Neural cell (in vitro differentiated cells): ENCODE data around the gene TMEM164. TPM values are rescaled to one million over a fixed set of nuclear protein-coding genes. Genes with fewer than 3 reads are reported as not detected.

ENCODE experiments used
- H2AFZ ChIP-seq: fragments of 200-600, 300-800 bp; sonication (generic), shearing (Covaris generic); 2 replicates; pipeline ENCODE4 v1.6.0; 2014; ENCODE audit warnings: low read depth, mild to moderate bottlenecking, antibody characterized with exemption, low read length, moderate library complexity
- H3F3A ChIP-seq: fragments of 200-600 bp; shearing (Covaris generic); 2 replicates; pipeline ENCODE4 v1.6.1; 2016; ENCODE audit warnings: mild to moderate bottlenecking, moderate library complexity, mixed read lengths, antibody characterized with exemption, low read length; ENCODE audit not compliant: insufficient read depth, poor library complexity, severe bottlenecking
- H3K27ac ChIP-seq: fragments of 200-600, 300-800 bp; sonication (generic), shearing (Covaris generic); 2 replicates; pipeline ENCODE4 v1.5.1; 2014; ENCODE audit warnings: mild to moderate bottlenecking, low read length, moderate library complexity
- H3K27me3 ChIP-seq: fragments of 300-800, 200-600 bp; sonication (generic), shearing (Covaris generic); 2 replicates; pipeline ENCODE4 v1.6.0; 2014; ENCODE audit warnings: mild to moderate bottlenecking, low read depth, low read length, moderate library complexity; ENCODE audit not compliant: insufficient read depth
- H3K36me3 ChIP-seq: fragments of 300-800, 200-600 bp; sonication (generic), shearing (Covaris generic); 2 replicates; pipeline ENCODE4 v1.5.1; 2014; ENCODE audit warnings: mild to moderate bottlenecking, antibody characterized with exemption, low read length, moderate library complexity; ENCODE audit not compliant: insufficient read depth
- H3K4me2 ChIP-seq: fragments of 300-800, 200-600 bp; sonication (generic), shearing (Covaris generic); 2 replicates; pipeline ENCODE4 v1.6.0; 2014; ENCODE audit warnings: mild to moderate bottlenecking, low read length
- H3K4me3 ChIP-seq: fragments of 300-800, 200-600 bp; sonication (generic), shearing (Covaris generic); 2 replicates; pipeline ENCODE4 v1.5.1; 2014; ENCODE audit warnings: mild to moderate bottlenecking, low read length, moderate library complexity
- H3K79me2 ChIP-seq: fragments of 200-600 bp; shearing (Covaris generic); replicated peaks from 2 replicates; pipeline ENCODE4 v1.6.0; 2014; ENCODE audit warnings: mild to moderate bottlenecking, low read length, moderate library complexity; ENCODE audit not compliant: insufficient read depth
- H3K9ac ChIP-seq: fragments of 300-800, 200-600 bp; sonication (generic), shearing (Covaris generic); 2 replicates; pipeline ENCODE4 v1.6.1; 2016; ENCODE audit warnings: mild to moderate bottlenecking, low read length, mixed read lengths
- H3K9me2 ChIP-seq: fragments of 200-600 bp; shearing (Covaris generic); 2 replicates; pipeline ENCODE4 v1.6.1; 2016; ENCODE audit warnings: mild to moderate bottlenecking, low read length, mixed read lengths; ENCODE audit not compliant: insufficient read depth
- H3K9me3 ChIP-seq: fragments of 200-600, 300-800 bp; sonication (generic), shearing (Covaris generic); 2 replicates; pipeline ENCODE4 v1.6.1; 2016; ENCODE audit warnings: mild to moderate bottlenecking, mixed run types, low read length, moderate library complexity, mixed read lengths
- H4K20me1 ChIP-seq: fragments of 200-600 bp; shearing (Covaris generic); 2 replicates; pipeline ENCODE4 v1.6.1; 2016; ENCODE audit warnings: mild to moderate bottlenecking, mixed run types; ENCODE audit not compliant: insufficient read depth
- EP300 ChIP-seq: fragments of 450-650 bp; conservative IDR thresholded peaks from 2 replicates; pipeline ENCODE4 v1.6.1; 2014; ENCODE audit warnings: antibody characterized with exemption, mild to moderate bottlenecking, moderate library complexity; ENCODE audit not compliant: poor library complexity, severe bottlenecking
- EZH2 ChIP-seq: fragments of 200-600, 300-800 bp; shearing (Covaris generic), sonication (generic); IDR thresholded peaks from 2 replicates; pipeline ENCODE4 v1.6.1; 2014; ENCODE audit warnings: antibody characterized with exemption, low read length, borderline replicate concordance, mild to moderate bottlenecking; ENCODE audit not compliant: insufficient read depth, poor library complexity, severe bottlenecking
- MXI1 ChIP-seq: fragments of 450-650 bp; conservative IDR thresholded peaks from 2 replicates; pipeline ENCODE4 v1.6.1; 2014; ENCODE audit warnings: antibody characterized with exemption, mild to moderate bottlenecking; ENCODE audit not compliant: poor library complexity, severe bottlenecking
- POLR2AphosphoS5 ChIP-seq: IDR thresholded peaks from 2 replicates; pipeline ENCODE4 v1.6.1; 2012
- RAD21 ChIP-seq: fragments of 450-650 bp; conservative IDR thresholded peaks from 2 replicates; pipeline ENCODE4 v1.6.1; 2014; ENCODE audit warnings: antibody characterized with exemption, mild to moderate bottlenecking, moderate library complexity
- SMC3 ChIP-seq: fragments of 450-650 bp; conservative IDR thresholded peaks from 2 replicates; pipeline ENCODE4 v1.6.1; 2014; ENCODE audit warnings: antibody characterized with exemption, mild to moderate bottlenecking, moderate library complexity; ENCODE audit not compliant: poor library complexity
- TAF1 ChIP-seq: IDR thresholded peaks from 2 replicates; pipeline ENCODE4 v1.6.1; 2012; ENCODE audit warnings: low read depth
- polyA plus RNA-seq: library from polyadenylated mRNA; depleted of rRNA; stranded (reverse); fragments of >200 nt; gene quantifications from 2 replicates; pipeline ENCODE4 v1.2.3, GENCODE V29; 2014
- TF ChIP-seq, protein P1 (sequence below): fragments of 450-650 bp; IDR thresholded peaks from 2 replicates; pipeline ENCODE4 v1.5.1; 2014; ENCODE audit warnings: antibody characterized with exemption, mild to moderate bottlenecking, moderate library complexity; ENCODE audit not compliant: poor library complexity, severe bottlenecking
- TF ChIP-seq, protein P2 (sequence below): IDR thresholded peaks from 2 replicates; pipeline ENCODE4 v1.6.1; 2012; ENCODE audit warnings: borderline replicate concordance

The TMEM164 gene
- polyA plus RNA-seq, 1 donor from 2014 or later = 52.8 TPM

DNA sequence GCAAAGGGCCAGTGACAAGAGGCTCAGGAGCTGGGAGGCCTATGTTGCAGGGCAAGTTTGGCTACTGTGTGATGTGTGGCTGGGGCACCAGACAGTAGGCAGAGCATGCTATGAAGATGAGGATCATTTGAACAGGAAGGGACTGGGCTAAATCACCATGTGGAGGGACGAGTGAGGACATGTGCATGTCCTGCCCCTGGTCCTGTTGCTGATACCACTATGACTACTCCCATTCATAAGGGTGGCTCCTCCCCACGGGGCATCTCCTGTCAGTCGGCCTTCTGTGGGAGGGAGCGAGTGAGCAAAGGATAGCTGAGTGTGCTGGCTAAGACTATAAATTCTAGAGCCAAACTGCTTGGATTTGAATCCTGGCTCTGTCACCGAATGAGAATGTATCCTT, 139.2 kb downstream of the TMEM164 start:
- no peak overlapping the region for H2AFZ ChIP-seq
- no peaks in the 10 kb centered on the region for H3K79me2 ChIP-seq
- no peaks in the 10 kb centered on the region for H3F3A ChIP-seq
- H4K20me1 ChIP-seq = no peaks in the 10 kb centered on the region
- TF ChIP-seq RAD21 (no peak), MXI1 (no peak), EZH2 (no peak), SMC3 (no peak), EP300 (no peak), POLR2AphosphoS5 (no peak), TAF1 (no peak)
- TF ChIP-seq, protein P1, sequence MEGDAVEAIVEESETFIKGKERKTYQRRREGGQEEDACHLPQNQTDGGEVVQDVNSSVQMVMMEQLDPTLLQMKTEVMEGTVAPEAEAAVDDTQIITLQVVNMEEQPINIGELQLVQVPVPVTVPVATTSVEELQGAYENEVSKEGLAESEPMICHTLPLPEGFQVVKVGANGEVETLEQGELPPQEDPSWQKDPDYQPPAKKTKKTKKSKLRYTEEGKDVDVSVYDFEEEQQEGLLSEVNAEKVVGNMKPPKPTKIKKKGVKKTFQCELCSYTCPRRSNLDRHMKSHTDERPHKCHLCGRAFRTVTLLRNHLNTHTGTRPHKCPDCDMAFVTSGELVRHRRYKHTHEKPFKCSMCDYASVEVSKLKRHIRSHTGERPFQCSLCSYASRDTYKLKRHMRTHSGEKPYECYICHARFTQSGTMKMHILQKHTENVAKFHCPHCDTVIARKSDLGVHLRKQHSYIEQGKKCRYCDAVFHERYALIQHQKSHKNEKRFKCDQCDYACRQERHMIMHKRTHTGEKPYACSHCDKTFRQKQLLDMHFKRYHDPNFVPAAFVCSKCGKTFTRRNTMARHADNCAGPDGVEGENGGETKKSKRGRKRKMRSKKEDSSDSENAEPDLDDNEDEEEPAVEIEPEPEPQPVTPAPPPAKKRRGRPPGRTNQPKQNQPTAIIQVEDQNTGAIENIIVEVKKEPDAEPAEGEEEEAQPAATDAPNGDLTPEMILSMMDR = no peak
- TF ChIP-seq, protein P2, sequence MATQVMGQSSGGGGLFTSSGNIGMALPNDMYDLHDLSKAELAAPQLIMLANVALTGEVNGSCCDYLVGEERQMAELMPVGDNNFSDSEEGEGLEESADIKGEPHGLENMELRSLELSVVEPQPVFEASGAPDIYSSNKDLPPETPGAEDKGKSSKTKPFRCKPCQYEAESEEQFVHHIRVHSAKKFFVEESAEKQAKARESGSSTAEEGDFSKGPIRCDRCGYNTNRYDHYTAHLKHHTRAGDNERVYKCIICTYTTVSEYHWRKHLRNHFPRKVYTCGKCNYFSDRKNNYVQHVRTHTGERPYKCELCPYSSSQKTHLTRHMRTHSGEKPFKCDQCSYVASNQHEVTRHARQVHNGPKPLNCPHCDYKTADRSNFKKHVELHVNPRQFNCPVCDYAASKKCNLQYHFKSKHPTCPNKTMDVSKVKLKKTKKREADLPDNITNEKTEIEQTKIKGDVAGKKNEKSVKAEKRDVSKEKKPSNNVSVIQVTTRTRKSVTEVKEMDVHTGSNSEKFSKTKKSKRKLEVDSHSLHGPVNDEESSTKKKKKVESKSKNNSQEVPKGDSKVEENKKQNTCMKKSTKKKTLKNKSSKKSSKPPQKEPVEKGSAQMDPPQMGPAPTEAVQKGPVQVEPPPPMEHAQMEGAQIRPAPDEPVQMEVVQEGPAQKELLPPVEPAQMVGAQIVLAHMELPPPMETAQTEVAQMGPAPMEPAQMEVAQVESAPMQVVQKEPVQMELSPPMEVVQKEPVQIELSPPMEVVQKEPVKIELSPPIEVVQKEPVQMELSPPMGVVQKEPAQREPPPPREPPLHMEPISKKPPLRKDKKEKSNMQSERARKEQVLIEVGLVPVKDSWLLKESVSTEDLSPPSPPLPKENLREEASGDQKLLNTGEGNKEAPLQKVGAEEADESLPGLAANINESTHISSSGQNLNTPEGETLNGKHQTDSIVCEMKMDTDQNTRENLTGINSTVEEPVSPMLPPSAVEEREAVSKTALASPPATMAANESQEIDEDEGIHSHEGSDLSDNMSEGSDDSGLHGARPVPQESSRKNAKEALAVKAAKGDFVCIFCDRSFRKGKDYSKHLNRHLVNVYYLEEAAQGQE = no peak
- no peak overlapping the region for H3K27ac ChIP-seq
- no peak overlapping the region for H3K4me3 ChIP-seq
- H3K27me3 ChIP-seq = no peaks in the 10 kb centered on the region
- H3K36me3 ChIP-seq = no peaks in the 10 kb centered on the region
- H3K9ac ChIP-seq = no peak overlapping the region
- H3K9me2 ChIP-seq = no peaks in the 10 kb centered on the region
- no peak overlapping the region for H3K4me2 ChIP-seq
- H3K9me3 ChIP-seq = no peaks in the 10 kb centered on the region

DNA sequence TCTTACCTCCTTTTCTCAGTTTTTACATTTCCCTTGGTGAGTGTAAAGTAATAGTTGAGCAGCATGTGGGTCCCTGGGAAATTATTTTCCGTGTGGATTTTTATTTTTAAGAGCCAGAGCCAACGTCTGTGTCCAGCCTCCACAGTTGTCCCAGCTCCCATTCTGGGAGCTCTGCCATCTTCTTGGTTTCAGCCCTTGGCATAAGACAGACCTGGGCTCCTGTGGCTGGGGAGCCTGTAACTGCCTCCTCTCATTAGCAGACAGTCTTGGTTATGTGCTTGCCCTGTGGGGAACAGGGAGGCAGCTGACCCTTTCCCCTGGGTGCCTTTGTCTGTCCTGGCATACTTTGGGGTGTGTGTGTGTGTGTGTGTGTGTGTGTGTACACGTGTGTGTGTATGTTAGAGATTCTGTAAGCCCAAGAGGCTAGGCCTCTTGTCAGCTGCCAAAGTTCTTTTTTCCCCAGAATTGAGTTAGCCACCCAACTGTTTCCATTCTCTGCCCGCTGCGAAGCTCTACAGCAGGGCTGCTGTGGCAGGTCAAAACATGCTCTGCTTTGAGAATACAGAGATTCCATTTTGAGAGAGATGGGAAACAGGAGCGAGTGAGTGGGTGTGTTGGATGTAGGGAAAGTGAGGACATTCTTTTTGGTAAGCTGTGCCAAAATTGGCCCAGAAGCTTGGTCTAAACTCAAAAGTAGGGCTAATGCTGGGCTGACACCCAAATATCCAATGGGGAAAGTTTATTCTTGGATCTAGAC, 140.7 kb downstream of the TMEM164 start:
- no peaks in the 10 kb centered on the region for H3K27me3 ChIP-seq
- H3K36me3 ChIP-seq = no peaks in the 10 kb centered on the region
- no peaks in the 10 kb centered on the region for H3K79me2 ChIP-seq
- no peak overlapping the region for H3K27ac ChIP-seq
- H3F3A ChIP-seq = no peaks in the 10 kb centered on the region
- TF ChIP-seq, protein P1 = no peak
- no peak for TF ChIP-seq EP300
- TF ChIP-seq SMC3 = no peak
- no peak for TF ChIP-seq POLR2AphosphoS5
- TF ChIP-seq TAF1 = no peak
- TF ChIP-seq RAD21 = no peak
- no peak for TF ChIP-seq MXI1
- no peaks in the 10 kb centered on the region for H4K20me1 ChIP-seq
- H3K9me2 ChIP-seq = no peaks in the 10 kb centered on the region
- no peak overlapping the region for H3K9ac ChIP-seq
- H3K4me3 ChIP-seq = no peak overlapping the region
- no peak overlapping the region for H3K4me2 ChIP-seq
- H2AFZ ChIP-seq = no peak overlapping the region
- H3K9me3 ChIP-seq = no peaks in the 10 kb centered on the region
